Activated gamma-delta T cell treated with Interleukin-2 at 50 U/mL for 16 hours (primary cell): ENCODE results near the gene RNASE1.
"Not testable (repeated sequence)": the region's sequence is repeated elsewhere in the genome, so short reads cannot be mapped to it uniquely, and the experiment has no call there.

Source experiments
- DNase-seq: peaks from one replicate; pipeline ENCODE4 v3.0.0-alpha.2; 2020

The RNASE1 gene

GRCh38 chr14:20769421-20769820 lies 33.2 kb downstream of the RNASE1 start:
- DNase-seq, result no peak

GRCh38 chr14:20768593-20768892 lies 34.1 kb downstream of the RNASE1 start:
- no peak for DNase-seq

GRCh38 chr14:20760950-20761349 lies 41.7 kb downstream of the RNASE1 start:
- DNase-seq, result no peak

- not testable (repeated sequence) for DNase-seq
Observed at GRCh38 chr14:20759465-20759864, 43.2 kb downstream of the RNASE1 start.

- DNase-seq, result peak; percentile 12
Observed at GRCh38 chr14:20757965-20758364, 44.7 kb downstream of the RNASE1 start.

GRCh38 chr14:20755037-20755436 lies 47.6 kb downstream of the RNASE1 start:
- DNase-seq, result no peak

- DNase-seq, result no peak
Observed at GRCh38 chr14:20754308-20754707, 48.3 kb downstream of the RNASE1 start.

GRCh38 chr14:20751963-20752562 lies 50.6 kb downstream of the RNASE1 start:
- no peak for DNase-seq
